Heart left ventricle (tissue), 16 donors: ENCODE results near the gene ABCA7. TPM values are rescaled to one million over a fixed set of nuclear protein-coding genes. Genes with fewer than 3 reads are reported as not detected.

Source experiments
- ATAC-seq, 4 donors: fragments of 200-7000 bp; cut with Tn5 transposase; one replicate each; pipeline ENCODE4 v1.9.1; 2020 to 2022; ENCODE audit warnings: moderate library complexity in 4 of 4, mild to moderate bottlenecking in 3 of 4, moderate number of reproducible peaks in 1 of 4
- DNase-seq, 5 donors: peaks; one replicate each; pipeline ENCODE4 v3.0.0-alpha.2; 2020
- H3K27ac ChIP-seq, 12 donors: fragments of 200-600 bp; sonication (generic) in 4 of 12; one replicate each; pipeline versions ENCODE4 v1.5.0 to v1.8.0; 2016 to 2022; ENCODE audit warnings: mild to moderate bottlenecking in 2 of 12
- H3K27me3 ChIP-seq, 9 donors: fragments of 200-600 bp; sonication (generic) in 2 of 9; one replicate each; pipeline versions ENCODE4 v1.5.1 to v1.8.0; 2016 to 2022; ENCODE audit warnings: mild to moderate bottlenecking in 3 of 9
- H3K36me3 ChIP-seq, 9 donors: fragments of 200-600 bp; sonication (generic) in 2 of 9; one replicate each; pipeline versions ENCODE4 v1.5.0 to v1.8.0; 2018 to 2022; ENCODE audit warnings: mild to moderate bottlenecking in 2 of 9
- H3K4me1 ChIP-seq, 12 donors: fragments of 200-600 bp; sonication (generic) in 4 of 12; one replicate each; pipeline versions ENCODE4 v1.5.0 to v1.8.0; 2016 to 2022; ENCODE audit warnings: mild to moderate bottlenecking in 3 of 12
- H3K4me3 ChIP-seq, 12 donors: fragments of 200-600 bp; sonication (generic) in 4 of 12; one replicate each; pipeline versions ENCODE4 v1.5.0 to v1.8.0; 2017 to 2022; ENCODE audit warnings: mild to moderate bottlenecking in 9 of 12, moderate library complexity in 4 of 12
- H3K9me3 ChIP-seq, 12 donors: fragments of 200-600 bp; sonication (generic) in 4 of 12; one replicate each; pipeline versions ENCODE4 v1.5.0 to v1.8.0; 2016 to 2022; ENCODE audit warnings: mild to moderate bottlenecking in 1 of 12
- CTCF ChIP-seq, 12 donors: fragments of 200-600 bp; sonication (generic) in 4 of 12; IDR thresholded peaks; one replicate each; pipeline versions ENCODE4 v1.5.0 to v1.8.0; 2018 to 2022; ENCODE audit warnings: antibody characterized with exemption in 12 of 12, mild to moderate bottlenecking in 5 of 12
- POLR2A ChIP-seq, 2 donors: fragments of 450-650 bp; IDR thresholded peaks; one replicate each; pipeline ENCODE4 v1.6.1; 2017; ENCODE audit warnings: antibody characterized with exemption in 2 of 2, mild to moderate bottlenecking in 2 of 2, moderate library complexity in 2 of 2
- WGBS, 4 donors: extraction: QIAGEN DNeasy Blood & Tissue Kit in 2 of 4; methylation state at CpG; one replicate each; pipeline versions ENCODE4 v1.1.5 to v1.1.7; 2013 to 2018; 5-methylcytosine and 5-hydroxymethylcytosine counted together
- intact Hi-C, 10 donors: fragments of 100-400 bp; cut with DNase I; formaldehyde crosslinking; loops; one replicate each; pipeline versions ENCODE4 v1.11.1 to v1.14.2; 2022
- polyA plus RNA-seq, 2 donors: library from polyadenylated mRNA; stranded (reverse); fragments of 200-250 nt; gene quantifications; one replicate each; pipeline ENCODE4 v1.2.3, GENCODE V29; 2013
- total RNA-seq, 9 donors: library from RNA; depleted of rRNA in 2 of 9; stranded (reverse); fragments of >200 nt in 2 of 9; fragmentation: NEBNext Ultra II Directional in 3 of 9; extraction: Animal tissue kit (Norgen Biotek cat#: 25700) in 3 of 9; gene quantifications; one replicate each; pipeline versions ENCODE4 v1.1.0 to v1.2.4, GENCODE V29; 2016 to 2023
- donor health status: ischemic (EF 13 %, LVEDD 7.1; RV severe dilation, severe dysfunction).
- donor health status: healthy with polysubstance abuse.
- donor health status: DM: no; HTN: yes; CAD: no.
- donor health status: DM: no; HTN: no; CAD: no.
- donor health status: ischemic (EF 25% LVEDD 6.9; RV normal size, moderate dysfunction).
- donor health status: ischemic (EF 25% LVEDD 5.7; RV mildly dilated, moderate dysfunction).
- donor health status: healthy.
- donor health status: DM: yes; HTN: yes; CAD: no.
- donor health status: ischemic (EF 35%, LVEDD 5.7; RV mildly dilated, moderate dysfunction).
- donor health status: nonischemic (EF 11% LVEDD 7.7; RV severe dilation, severe dysfunction).
- donor health status: DM: yes; HTN: yes; CAD: no.
- donor health status: PGD.
- donor health status: ischemic (EF 29% LVEDD 5.4; RV normal size, mild dysfunction).
- donor health status: nonischemic (EF 23%, LVEDD 6.1; RV moderate dilation, normal function).

ABCA7 gene
- total and polyA plus RNA-seq, 11 donors = 2.9 to 12.4 (median 8.8) TPM

DNA sequence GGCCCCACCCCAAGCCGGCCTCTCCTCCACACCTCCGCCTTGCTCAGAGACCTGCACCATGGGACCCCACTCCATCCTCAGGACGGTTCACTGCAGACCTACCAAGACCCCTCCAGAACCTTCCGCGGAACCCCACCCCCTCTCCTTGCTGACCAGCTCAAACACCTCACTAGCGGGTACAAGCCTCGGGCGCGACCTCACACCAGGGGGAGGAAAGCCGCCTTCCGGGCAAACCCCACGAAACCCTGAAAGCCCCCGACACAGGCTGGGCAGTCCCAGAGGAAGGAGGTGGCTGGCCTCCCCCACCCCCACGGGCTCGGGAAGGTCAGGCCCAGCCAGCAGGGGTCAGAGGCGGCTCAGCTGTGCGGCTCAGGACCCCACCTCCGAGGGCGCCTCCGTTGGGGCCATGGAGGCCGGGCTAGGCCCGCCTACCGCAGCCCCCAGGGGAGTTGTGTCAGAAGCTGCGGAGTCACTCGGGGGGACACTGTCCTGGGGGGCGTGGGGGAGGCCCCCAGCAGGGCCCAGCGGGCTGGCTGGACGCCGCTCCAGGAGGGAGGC lies 29.8 kb upstream of the ABCA7 start:
- TF ChIP-seq POLR2A (IDR thresholded peaks at IDR 0.05) (no peak), CTCF (IDR thresholded peaks at IDR 0.05) (no peak)
- ATAC-seq (peak in 1 of 4 donors; percentile 1), DNase-seq (peak in 1 of 5 donors; percentile 63)
- peaks cover 0 to 67% (median 50%) of the 10 kb centered on the region in 9 donors for H3K36me3 ChIP-seq
- no peaks in the 10 kb centered on the region for H3K9me3 ChIP-seq
- peak overlapping the region in 2 of 12 donors; percentile 22 to 51 for H3K27ac ChIP-seq
- H3K4me1 ChIP-seq = peaks cover 0 to 11% (median 5%) of the 10 kb centered on the region in 12 donors
- 83 to 88% (median 86%) methylated on average over 10 to 29 of the region's 29 CpGs for WGBS, 4 donors
- intact Hi-C loops = no loop called here
- H3K4me3 ChIP-seq = no peak overlapping the region
- H3K27me3 ChIP-seq = no peaks in the 10 kb centered on the region

GRCh38 chr19:1010586-1011510 lies 29.1 kb upstream of the ABCA7 start:
- no peak for ATAC-seq
- WGBS, 4 donors = 92 to 94% (median 93%) methylated on average over 39 to 56 of the region's 56 CpGs
- peaks cover 2 to 19% (median 12%) of the 10 kb centered on the region in 12 donors for H3K4me1 ChIP-seq
- peak in 1 of 5 donors; percentile 61 for DNase-seq
- no peaks in the 10 kb centered on the region for H3K9me3 ChIP-seq
- H3K36me3 ChIP-seq = peaks cover 0 to 70% (median 50%) of the 10 kb centered on the region in 9 donors
- TF ChIP-seq POLR2A (IDR thresholded peaks at IDR 0.05) (no peak), CTCF (IDR thresholded peaks at IDR 0.05) (no peak)
- H3K27ac ChIP-seq = peak overlapping the region in 1 of 12 donors; percentile 51
- no peak overlapping the region for H3K4me3 ChIP-seq
- intact Hi-C loops = no loop called here
- H3K27me3 ChIP-seq = no peaks in the 10 kb centered on the region

DNA sequence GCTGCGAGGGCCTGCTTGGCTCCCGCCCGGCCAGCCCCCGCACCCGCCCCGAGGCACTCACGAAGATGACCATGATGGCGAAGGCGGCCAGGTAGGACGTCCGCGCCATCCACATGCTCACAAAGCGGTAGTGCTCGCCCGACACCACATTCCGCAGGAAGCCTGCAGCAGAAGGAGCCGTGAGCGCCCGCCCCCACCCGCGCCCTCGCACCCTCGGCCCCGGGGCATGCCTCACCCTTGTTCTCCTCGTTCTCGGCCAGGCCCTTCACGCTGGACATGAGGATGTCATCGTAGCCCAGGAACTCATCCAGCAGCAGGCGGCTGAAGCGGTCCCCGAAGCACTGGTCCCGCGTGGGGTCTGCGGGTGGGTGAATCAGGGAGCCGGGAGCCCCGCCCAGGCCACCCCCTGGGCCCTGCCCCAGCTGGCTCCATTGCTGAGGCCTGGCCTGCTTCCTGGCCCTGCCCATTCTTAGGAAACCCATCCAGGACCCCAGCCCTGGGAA lies 28.0 kb upstream of the ABCA7 start:
- Histone ChIP-seq H3K27me3 (no peaks in the 10 kb centered on the region), H3K4me3 (no peak overlapping the region), H3K27ac (no peak overlapping the region), H3K36me3 (peaks cover 0 to 73% (median 50%) of the 10 kb centered on the region in 9 donors), H3K4me1 (peaks cover 10 to 29% (median 22%) of the 10 kb centered on the region in 12 donors), H3K9me3 (no peaks in the 10 kb centered on the region)
- DNase-seq = peak in 1 of 5 donors; percentile 54
- no peak for ATAC-seq
- WGBS, 4 donors = 94 to 97% (median 94%) methylated on average over 26 to 36 of the region's 36 CpGs
- intact Hi-C loops = no loop called here
- TF ChIP-seq CTCF (IDR thresholded peaks at IDR 0.05) = no peak
- no peak for TF ChIP-seq POLR2A (IDR thresholded peaks at IDR 0.05)

- ATAC-seq (no peak), DNase-seq (peak in 1 of 5 donors; percentile 58)
- Histone ChIP-seq H3K36me3 (peaks cover 0 to 73% (median 50%) of the 10 kb centered on the region in 9 donors), H3K27me3 (no peaks in the 10 kb centered on the region), H3K27ac (no peak overlapping the region), H3K4me3 (no peak overlapping the region), H3K4me1 (peaks cover 12 to 34% (median 27%) of the 10 kb centered on the region in 12 donors), H3K9me3 (no peaks in the 10 kb centered on the region)
- intact Hi-C loops = no loop called here
- WGBS, 4 donors = 91 to 95% (median 94%) methylated on average over 5 to 18 of the region's 18 CpGs
- TF ChIP-seq POLR2A (IDR thresholded peaks at IDR 0.05) = no peak
- no peak for TF ChIP-seq CTCF (IDR thresholded peaks at IDR 0.05)
Measured at GRCh38 chr19:1012334-1012733, 27.6 kb upstream of the ABCA7 start.
